ENCODE measurements around the gene RDH14.

DNA sequence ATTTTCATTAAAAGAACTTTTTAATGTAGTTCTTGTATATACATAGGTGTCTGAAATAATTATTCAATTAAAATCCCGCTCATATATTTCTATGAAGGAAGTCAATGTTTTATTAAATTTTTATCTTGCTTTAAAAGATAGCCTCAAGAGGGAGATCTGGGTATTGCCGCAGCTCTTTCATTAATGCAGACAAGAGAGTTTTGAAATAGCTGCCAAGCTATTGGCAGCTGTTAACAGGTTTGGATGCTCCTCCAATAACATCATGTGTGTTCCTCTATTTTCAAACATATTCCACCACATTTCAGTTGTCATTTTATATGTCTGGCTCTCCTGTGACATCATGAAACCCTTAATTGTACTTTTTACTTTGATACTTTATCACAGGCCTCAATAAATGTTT, 41.8 kb upstream of the RDH14 start:
- no peak for TF ChIP-seq EZH2phosphoT487 (IDR thresholded peaks at IDR 0.05)
- no peak for TF ChIP-seq CTCF (IDR thresholded peaks at IDR 0.05)
- no peak for TF ChIP-seq EZH2 (IDR thresholded peaks at IDR 0.05)

Measured in neural progenitor cell (in vitro differentiated cells).